ENCODE measurements around the gene TRANK1. TPM values are rescaled to one million over a fixed set of nuclear protein-coding genes. Genes with fewer than 3 reads are reported as not detected.

TRANK1 gene
- total RNA-seq, 1 experiment from 2014 or later = 1.1 TPM

DNA sequence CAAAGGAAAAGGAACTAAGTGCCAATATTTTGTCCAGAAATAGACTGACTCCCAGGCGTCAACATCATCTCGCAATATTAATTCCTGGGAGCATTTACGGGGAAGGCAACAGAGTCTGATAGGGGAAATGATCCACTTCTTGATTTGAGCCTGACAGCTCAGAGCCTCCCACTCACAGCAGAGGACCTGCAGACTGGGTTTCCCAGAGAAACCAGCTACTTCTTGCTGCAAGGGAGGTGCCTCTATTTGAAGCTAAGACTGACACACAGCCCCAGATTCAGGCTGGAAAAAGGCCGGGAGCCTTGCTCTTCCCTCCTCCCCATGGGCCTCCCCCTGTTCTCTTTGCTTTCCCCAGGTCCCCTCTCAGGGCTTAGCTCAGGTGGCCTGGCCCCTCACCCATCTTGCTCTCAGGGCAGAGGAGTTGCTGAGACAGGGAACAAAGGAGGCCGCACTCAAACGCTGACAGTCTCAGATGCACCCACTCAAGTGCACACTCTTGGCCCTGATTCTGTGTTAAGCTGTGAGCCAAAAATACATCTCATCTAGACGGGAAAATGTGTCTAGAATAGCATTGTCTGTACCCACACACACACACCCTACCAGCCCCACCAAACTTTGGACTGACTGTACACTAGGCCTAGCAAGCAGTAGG is 130.7 kb downstream of the TRANK1 start:
- H3K27me3 ChIP-seq (ENCODE audit: insufficient read depth, low read length) = peaks cover 9% of the 10 kb centered on the region; the same call in 1 of the 2 replicates
- RAD21 ChIA-PET (ENCODE audit: low non-redundant PET in 1 of 2, low total read pairs in 2 of 2, uncharacterized antibody in 2 of 2, unreplicated experiment in 2 of 2) = no interaction called here
- no peak for ATAC-seq
- H3K79me2 ChIP-seq (ENCODE audit: insufficient read depth, low read length) = no peaks in the 10 kb centered on the region
- CTCF ChIA-PET = no interaction called here
- H3K4me1 ChIP-seq (ENCODE audit: control insufficient read depth in 1 of 2, insufficient read depth in 2 of 2, low read length in 2 of 2) = no peaks in the 10 kb centered on the region
- H3K9ac ChIP-seq (ENCODE audit: low read length) = no peak overlapping the region
- H3K36me3 ChIP-seq (ENCODE audit: control insufficient read depth in 1 of 2, insufficient read depth in 2 of 2, low read length in 2 of 2) = no peaks in the 10 kb centered on the region
- no peak for DNase-seq (ENCODE audit: low read depth, low spot score)
- TF ChIP-seq, protein P1, sequence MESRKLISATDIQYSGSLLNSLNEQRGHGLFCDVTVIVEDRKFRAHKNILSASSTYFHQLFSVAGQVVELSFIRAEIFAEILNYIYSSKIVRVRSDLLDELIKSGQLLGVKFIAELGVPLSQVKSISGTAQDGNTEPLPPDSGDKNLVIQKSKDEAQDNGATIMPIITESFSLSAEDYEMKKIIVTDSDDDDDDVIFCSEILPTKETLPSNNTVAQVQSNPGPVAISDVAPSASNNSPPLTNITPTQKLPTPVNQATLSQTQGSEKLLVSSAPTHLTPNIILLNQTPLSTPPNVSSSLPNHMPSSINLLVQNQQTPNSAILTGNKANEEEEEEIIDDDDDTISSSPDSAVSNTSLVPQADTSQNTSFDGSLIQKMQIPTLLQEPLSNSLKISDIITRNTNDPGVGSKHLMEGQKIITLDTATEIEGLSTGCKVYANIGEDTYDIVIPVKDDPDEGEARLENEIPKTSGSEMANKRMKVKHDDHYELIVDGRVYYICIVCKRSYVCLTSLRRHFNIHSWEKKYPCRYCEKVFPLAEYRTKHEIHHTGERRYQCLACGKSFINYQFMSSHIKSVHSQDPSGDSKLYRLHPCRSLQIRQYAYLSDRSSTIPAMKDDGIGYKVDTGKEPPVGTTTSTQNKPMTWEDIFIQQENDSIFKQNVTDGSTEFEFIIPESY (IDR thresholded peaks at IDR 0.05; ENCODE audit: extremely low read depth, insufficient replicate concordance, low read length) = no peak
- TF ChIP-seq POLR2A (IDR thresholded peaks at IDR 0.05; ENCODE audit: borderline replicate concordance, extremely low read depth, insufficient read depth, insufficient read length) (no peak), JUND (IDR thresholded peaks at IDR 0.05) (no peak), SRF (IDR thresholded peaks at IDR 0.05; ENCODE audit: low read depth) (no peak)
- intact Hi-C loops (cut with micrococcal nuclease) = loop anchor here (10.0 kb wide), 1 partner anchor 141 kb away; no protein-coding TSS in a partner anchor
- no peak overlapping the region for H2AFZ ChIP-seq (ENCODE audit: low read depth, low read length, poor library complexity, severe bottlenecking)
- POLR2A ChIA-PET = no interaction called here
- no peaks in the 10 kb centered on the region for H3K9me3 ChIP-seq (ENCODE audit: control insufficient read depth in 1 of 2, insufficient read depth in 1 of 2, low read depth in 1 of 2, low read length in 2 of 2)
- no peaks in the 10 kb centered on the region for H4K20me1 ChIP-seq (ENCODE audit: insufficient read depth)
- H3K4me2 ChIP-seq (ENCODE audit: low read length) = no peak overlapping the region
- H3K4me3 ChIP-seq (replicated peaks in 1 of 2; ENCODE audit: low read depth in 1 of 2, low read length in 2 of 2) = no peak overlapping the region
- no TSS peak for BruUV-seq (replicated peaks)
- H3K27ac ChIP-seq (ENCODE audit: low read depth, low read length) = no peak overlapping the region
- no peaks in the 10 kb centered on the region for H3K9me2 ChIP-seq (ENCODE audit: insufficient read depth)

DNA sequence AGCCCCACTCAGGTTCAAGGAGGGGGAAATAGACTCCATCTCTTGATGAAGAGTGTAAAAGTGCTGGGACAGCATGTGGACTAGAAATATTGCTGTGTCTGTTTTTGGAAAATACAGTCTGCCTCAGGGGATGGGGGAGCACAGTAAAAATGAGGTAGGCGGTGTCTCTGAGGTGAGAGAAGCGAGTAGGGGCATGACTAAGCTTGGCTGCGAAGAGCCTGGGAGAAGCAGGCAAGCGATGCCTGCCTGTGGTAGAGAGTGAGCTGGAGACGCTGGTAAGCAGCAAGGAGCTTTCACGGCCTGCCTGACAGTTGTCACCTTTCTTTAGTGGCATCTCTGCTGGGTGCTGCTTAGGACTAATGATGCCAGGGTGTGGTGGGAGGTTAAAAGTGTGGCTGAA is 131.5 kb downstream of the TRANK1 start:
- no peak for ATAC-seq

More for the DNA sequence above, 131.5 kb downstream of the TRANK1 start:
- no TSS peak for BruUV-seq (replicated peaks)
- RAD21 ChIA-PET (ENCODE audit: low non-redundant PET in 1 of 2, low total read pairs in 2 of 2, uncharacterized antibody in 2 of 2, unreplicated experiment in 2 of 2) = no interaction called here
- H3K27ac ChIP-seq (ENCODE audit: low read depth, low read length) = no peak overlapping the region
- no peaks in the 10 kb centered on the region for H4K20me1 ChIP-seq (ENCODE audit: insufficient read depth)
- no peaks in the 10 kb centered on the region for H3K9me2 ChIP-seq (ENCODE audit: insufficient read depth)
- no peak overlapping the region for H3K4me3 ChIP-seq (replicated peaks in 1 of 2; ENCODE audit: low read depth in 1 of 2, low read length in 2 of 2)
- H3K27me3 ChIP-seq (ENCODE audit: insufficient read depth, low read length) = peaks cover 6% of the 10 kb centered on the region; the same call in 1 of the 2 replicates
- intact Hi-C loops (cut with micrococcal nuclease) = loop anchor here (10.0 kb wide), 1 partner anchor 141 kb away; no protein-coding TSS in a partner anchor
- no peaks in the 10 kb centered on the region for H3K4me1 ChIP-seq (ENCODE audit: control insufficient read depth in 1 of 2, insufficient read depth in 2 of 2, low read length in 2 of 2)
- TF ChIP-seq FOSL1 (IDR thresholded peaks at IDR 0.05; ENCODE audit: low read depth) = no peak
- POLR2A ChIA-PET = no interaction called here
- H3K4me2 ChIP-seq (ENCODE audit: low read length) = no peak overlapping the region
- no peaks in the 10 kb centered on the region for H3K9me3 ChIP-seq (ENCODE audit: control insufficient read depth in 1 of 2, insufficient read depth in 1 of 2, low read depth in 1 of 2, low read length in 2 of 2)
- H3K79me2 ChIP-seq (ENCODE audit: insufficient read depth, low read length) = no peaks in the 10 kb centered on the region
- no peak overlapping the region for H3K9ac ChIP-seq (ENCODE audit: low read length)
- H2AFZ ChIP-seq (ENCODE audit: low read depth, low read length, poor library complexity, severe bottlenecking) = no peak overlapping the region
- CTCF ChIA-PET = no interaction called here
- DNase-seq (ENCODE audit: low read depth, low spot score) = no peak
- no peaks in the 10 kb centered on the region for H3K36me3 ChIP-seq (ENCODE audit: control insufficient read depth in 1 of 2, insufficient read depth in 2 of 2, low read length in 2 of 2)
